Stimulated activated CD4-positive, alpha-beta T cell treated with anti-CD3 and anti-CD28 coated beads, Interleukin-2, amount 100 ng/mL, for 4 hours (primary cell): Measurements from ENCODE around the gene RAVER2.

Experiments used
- DNase-seq: peaks from one replicate; pipeline ENCODE4 v3.0.0-alpha.2; 2020; ENCODE audit warnings: low read depth

The RAVER2 gene

GRCh38 chr1:64847666-64848065, 102.8 kb downstream of the RAVER2 start:
- no peak for DNase-seq

GRCh38 chr1:64848136-64848535, 103.3 kb downstream of the RAVER2 start:
- no peak for DNase-seq

- DNase-seq = no peak
Observed at GRCh38 chr1:64848803-64849202, 103.9 kb downstream of the RAVER2 start.

GRCh38 chr1:64849942-64850341, 105.1 kb downstream of the RAVER2 start:
- no peak for DNase-seq

GRCh38 chr1:64850846-64851245, 106.0 kb downstream of the RAVER2 start:
- no peak for DNase-seq

GRCh38 chr1:64851664-64852063, 106.8 kb downstream of the RAVER2 start:
- no peak for DNase-seq

GRCh38 chr1:64854674-64855073, 109.8 kb downstream of the RAVER2 start:
- no peak for DNase-seq

GRCh38 chr1:64855557-64855956, 110.7 kb downstream of the RAVER2 start:
- no peak for DNase-seq

GRCh38 chr1:64856553-64856952, 111.7 kb downstream of the RAVER2 start:
- no peak for DNase-seq

- DNase-seq = no peak
Observed at GRCh38 chr1:64857347-64857746, 112.5 kb downstream of the RAVER2 start.

- DNase-seq = no peak
Observed at GRCh38 chr1:64861611-64862010, 116.7 kb downstream of the RAVER2 start.

- DNase-seq = no peak
Observed at GRCh38 chr1:64864018-64864940, 119.4 kb downstream of the RAVER2 start.

- DNase-seq = no peak
Observed at GRCh38 chr1:64865105-64865757, 120.4 kb downstream of the RAVER2 start.

- DNase-seq = no peak
Observed at GRCh38 chr1:64866689-64867088, 121.8 kb downstream of the RAVER2 start.

GRCh38 chr1:64867266-64867665, 122.4 kb downstream of the RAVER2 start:
- no peak for DNase-seq

- DNase-seq = no peak
Observed at GRCh38 chr1:64871256-64871655, 126.4 kb downstream of the RAVER2 start.

- DNase-seq = no peak
Observed at GRCh38 chr1:64872067-64872466, 127.2 kb downstream of the RAVER2 start.

GRCh38 chr1:64873576-64873975, 128.7 kb downstream of the RAVER2 start:
- no peak for DNase-seq

GRCh38 chr1:64874666-64875065, 129.8 kb downstream of the RAVER2 start:
- no peak for DNase-seq

- no peak for DNase-seq
Observed at GRCh38 chr1:64875101-64875500, 130.2 kb downstream of the RAVER2 start.

- DNase-seq = no peak
Observed at GRCh38 chr1:64875606-64876005, 130.7 kb downstream of the RAVER2 start.

GRCh38 chr1:64877151-64877550, 132.3 kb downstream of the RAVER2 start:
- no peak for DNase-seq

GRCh38 chr1:64877598-64877997, 132.7 kb downstream of the RAVER2 start:
- no peak for DNase-seq
